Right lobe of liver (tissue), 4 donors: ENCODE results near the gene PTPRT.

Source experiments
- CTCF ChIP-seq, 4 donors: fragments of 200-600 bp in 3 of 4; fragments of 450-650 bp in 1 of 4; IDR thresholded peaks; one replicate each; pipeline versions ENCODE4 v1.5.1 to v1.8.0; 2016 to 2022; ENCODE audit warnings: antibody characterized with exemption in 4 of 4, mild to moderate bottlenecking in 2 of 4
- POLR2A ChIP-seq: fragments of 450-650 bp; IDR thresholded peaks from one replicate; pipeline ENCODE4 v1.6.1; 2017; ENCODE audit warnings: antibody characterized with exemption, mild to moderate bottlenecking
- donor health status: DM: no; HTN: no; CAD: no.
- donor health status: DM: no; HTN: no; CAD: no.
- donor health status: DM: no; HTN: yes; CAD: no.

DNA sequence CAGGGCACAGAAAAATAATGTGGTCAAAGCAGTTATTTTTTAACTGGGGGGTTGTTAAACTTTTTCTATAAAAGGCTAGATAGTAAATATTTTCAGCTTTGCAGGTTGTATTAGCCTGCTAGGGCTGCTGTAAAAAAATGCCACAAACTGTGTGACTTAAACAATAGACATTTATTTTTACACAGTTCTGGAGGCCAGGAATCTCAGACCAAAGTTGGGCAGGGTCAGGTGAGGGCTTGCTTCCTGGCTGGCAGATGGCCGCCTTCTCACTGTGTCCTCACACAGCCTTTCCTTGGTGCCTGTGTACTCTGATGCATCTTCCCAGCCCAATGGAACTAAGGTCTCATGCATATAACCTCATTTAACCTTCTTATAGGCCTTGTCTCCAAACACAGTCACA, 294.7 kb downstream of the PTPRT start:
- TF ChIP-seq CTCF (IDR thresholded peaks at IDR 0.05) (no peak), POLR2A (no peak)
